Nephron progenitor cell (in vitro differentiated cells): ENCODE data around the gene SH3D19.

Experiments used
- DNase-seq: peaks from one replicate; pipeline ENCODE4 v3.0.0; 2021
- H3K27ac Mint-ChIP-seq: 2 replicates; pipeline ENCODE4 v1.8.0; 2021; ENCODE audit warnings: mild to moderate bottlenecking, moderate library complexity, mixed read lengths
- H3K27me3 Mint-ChIP-seq: 2 replicates; pipeline ENCODE4 v1.8.0; 2021; ENCODE audit warnings: mild to moderate bottlenecking, low read depth, mixed read lengths; ENCODE audit not compliant: poor library complexity
- H3K36me3 Mint-ChIP-seq: 2 replicates; pipeline ENCODE4 v1.8.0; 2021; ENCODE audit warnings: low read depth, mixed read lengths
- H3K4me1 Mint-ChIP-seq: 2 replicates; pipeline ENCODE4 v1.8.0; 2021; ENCODE audit warnings: mixed read lengths
- H3K4me3 Mint-ChIP-seq: 2 replicates; pipeline ENCODE4 v1.8.0; 2021; ENCODE audit warnings: mild to moderate bottlenecking, moderate library complexity, mixed read lengths
- H3K9me3 Mint-ChIP-seq: 2 replicates; pipeline ENCODE4 v1.8.0; 2021; ENCODE audit warnings: mild to moderate bottlenecking, moderate library complexity, mixed read lengths
- TF ChIP-seq, protein P1 (sequence below): fragments of 200-600 bp; sonication (generic); IDR thresholded peaks from 2 replicates; pipeline ENCODE4 v1.5.0; 2021; ENCODE audit warnings: antibody characterized with exemption

SH3D19 gene

DNA sequence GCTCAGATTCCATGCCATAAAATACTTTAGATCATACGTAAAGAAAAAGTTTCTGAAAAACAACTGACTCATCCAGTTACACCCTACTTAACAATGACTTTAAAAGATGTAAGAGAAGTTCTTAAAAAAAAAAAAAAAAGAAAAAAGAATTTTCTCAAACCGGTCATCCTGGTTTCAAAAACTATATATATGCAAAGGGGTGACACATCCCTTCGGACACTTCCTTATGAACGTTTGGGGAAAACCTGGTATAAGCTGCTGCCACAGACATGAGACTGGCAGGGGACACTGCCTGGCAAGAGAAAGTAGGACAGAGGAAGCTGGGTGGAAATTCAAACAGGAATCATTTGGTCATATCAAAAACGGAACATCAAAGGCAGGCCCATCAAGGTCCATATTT lies 129.6 kb downstream of the SH3D19 start:
- H3K4me1 Mint-ChIP-seq, result no peaks in the 10 kb centered on the region
- peaks cover 24% of the 10 kb centered on the region for H3K9me3 Mint-ChIP-seq
- no peak for DNase-seq
- TF ChIP-seq, protein P1, sequence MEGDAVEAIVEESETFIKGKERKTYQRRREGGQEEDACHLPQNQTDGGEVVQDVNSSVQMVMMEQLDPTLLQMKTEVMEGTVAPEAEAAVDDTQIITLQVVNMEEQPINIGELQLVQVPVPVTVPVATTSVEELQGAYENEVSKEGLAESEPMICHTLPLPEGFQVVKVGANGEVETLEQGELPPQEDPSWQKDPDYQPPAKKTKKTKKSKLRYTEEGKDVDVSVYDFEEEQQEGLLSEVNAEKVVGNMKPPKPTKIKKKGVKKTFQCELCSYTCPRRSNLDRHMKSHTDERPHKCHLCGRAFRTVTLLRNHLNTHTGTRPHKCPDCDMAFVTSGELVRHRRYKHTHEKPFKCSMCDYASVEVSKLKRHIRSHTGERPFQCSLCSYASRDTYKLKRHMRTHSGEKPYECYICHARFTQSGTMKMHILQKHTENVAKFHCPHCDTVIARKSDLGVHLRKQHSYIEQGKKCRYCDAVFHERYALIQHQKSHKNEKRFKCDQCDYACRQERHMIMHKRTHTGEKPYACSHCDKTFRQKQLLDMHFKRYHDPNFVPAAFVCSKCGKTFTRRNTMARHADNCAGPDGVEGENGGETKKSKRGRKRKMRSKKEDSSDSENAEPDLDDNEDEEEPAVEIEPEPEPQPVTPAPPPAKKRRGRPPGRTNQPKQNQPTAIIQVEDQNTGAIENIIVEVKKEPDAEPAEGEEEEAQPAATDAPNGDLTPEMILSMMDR, result no peak
- no peak overlapping the region for H3K4me3 Mint-ChIP-seq
- peaks cover 2% of the 10 kb centered on the region for H3K27me3 Mint-ChIP-seq
- H3K27ac Mint-ChIP-seq, result no peak overlapping the region
- H3K36me3 Mint-ChIP-seq, result peaks cover 19% of the 10 kb centered on the region

DNA sequence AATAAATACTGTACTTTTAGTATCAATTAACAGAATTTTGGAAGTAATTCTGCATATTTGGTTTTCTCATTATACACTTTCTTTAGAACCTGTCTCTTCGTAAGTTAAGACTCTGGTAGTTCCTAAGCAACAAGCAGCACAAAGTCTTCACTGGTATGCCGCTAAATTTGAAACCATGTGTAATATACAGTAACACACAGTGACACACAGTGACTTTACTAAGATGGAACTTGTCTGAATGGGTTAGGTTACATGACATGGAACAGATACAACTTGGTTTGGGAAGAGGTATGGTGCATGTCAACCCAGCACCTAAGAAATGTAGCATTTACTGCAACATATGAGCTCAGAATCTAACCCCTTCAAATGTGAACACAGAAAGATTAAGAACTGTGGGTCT lies 132.0 kb downstream of the SH3D19 start:
- peaks cover 43% of the 10 kb centered on the region for H3K36me3 Mint-ChIP-seq
- TF ChIP-seq, protein P1, result no peak
- no peak overlapping the region for H3K27ac Mint-ChIP-seq
- peaks cover 45% of the 10 kb centered on the region for H3K9me3 Mint-ChIP-seq
- peaks cover 2% of the 10 kb centered on the region for H3K27me3 Mint-ChIP-seq
- DNase-seq, result no peak
- no peaks in the 10 kb centered on the region for H3K4me1 Mint-ChIP-seq
- H3K4me3 Mint-ChIP-seq, result no peak overlapping the region

DNA sequence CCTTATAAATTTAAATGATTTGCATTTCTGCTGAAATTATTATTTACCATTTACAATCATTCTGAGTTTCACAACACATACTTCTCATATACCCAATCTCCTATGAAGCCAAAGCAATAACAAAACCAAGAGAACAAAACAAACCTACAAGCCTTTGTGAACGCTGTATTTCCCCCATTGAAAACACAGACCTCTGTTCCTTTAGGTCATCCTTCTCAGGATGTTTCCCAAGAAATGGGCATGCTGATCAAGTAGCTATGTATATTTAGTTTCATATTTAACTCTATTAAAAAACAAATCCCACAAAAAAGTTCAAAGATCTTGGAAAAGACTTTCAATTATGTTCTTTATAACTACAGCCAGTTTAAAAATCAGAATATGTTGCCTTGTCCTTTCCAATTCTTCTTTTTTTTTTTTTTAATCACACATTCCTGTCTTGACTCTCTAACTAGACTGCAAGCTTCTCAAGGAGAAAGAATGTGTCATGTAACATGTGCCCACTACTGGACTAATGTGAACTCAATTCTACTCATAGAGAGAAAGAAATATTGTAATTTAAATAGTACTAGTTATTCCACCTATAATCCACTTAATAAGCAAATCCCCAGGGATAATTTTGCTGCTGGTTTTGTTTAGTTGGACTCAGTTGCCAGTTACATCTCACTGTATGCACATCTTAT lies 132.7 kb downstream of the SH3D19 start:
- Mint-ChIP-seq H3K27me3 (peaks cover 2% of the 10 kb centered on the region), H3K4me3 (no peak overlapping the region), H3K4me1 (no peaks in the 10 kb centered on the region), H3K9me3 (peaks cover 45% of the 10 kb centered on the region), H3K36me3 (peaks cover 49% of the 10 kb centered on the region), H3K27ac (no peak overlapping the region)
- TF ChIP-seq, protein P1, result no peak
- DNase-seq, result no peak

DNA sequence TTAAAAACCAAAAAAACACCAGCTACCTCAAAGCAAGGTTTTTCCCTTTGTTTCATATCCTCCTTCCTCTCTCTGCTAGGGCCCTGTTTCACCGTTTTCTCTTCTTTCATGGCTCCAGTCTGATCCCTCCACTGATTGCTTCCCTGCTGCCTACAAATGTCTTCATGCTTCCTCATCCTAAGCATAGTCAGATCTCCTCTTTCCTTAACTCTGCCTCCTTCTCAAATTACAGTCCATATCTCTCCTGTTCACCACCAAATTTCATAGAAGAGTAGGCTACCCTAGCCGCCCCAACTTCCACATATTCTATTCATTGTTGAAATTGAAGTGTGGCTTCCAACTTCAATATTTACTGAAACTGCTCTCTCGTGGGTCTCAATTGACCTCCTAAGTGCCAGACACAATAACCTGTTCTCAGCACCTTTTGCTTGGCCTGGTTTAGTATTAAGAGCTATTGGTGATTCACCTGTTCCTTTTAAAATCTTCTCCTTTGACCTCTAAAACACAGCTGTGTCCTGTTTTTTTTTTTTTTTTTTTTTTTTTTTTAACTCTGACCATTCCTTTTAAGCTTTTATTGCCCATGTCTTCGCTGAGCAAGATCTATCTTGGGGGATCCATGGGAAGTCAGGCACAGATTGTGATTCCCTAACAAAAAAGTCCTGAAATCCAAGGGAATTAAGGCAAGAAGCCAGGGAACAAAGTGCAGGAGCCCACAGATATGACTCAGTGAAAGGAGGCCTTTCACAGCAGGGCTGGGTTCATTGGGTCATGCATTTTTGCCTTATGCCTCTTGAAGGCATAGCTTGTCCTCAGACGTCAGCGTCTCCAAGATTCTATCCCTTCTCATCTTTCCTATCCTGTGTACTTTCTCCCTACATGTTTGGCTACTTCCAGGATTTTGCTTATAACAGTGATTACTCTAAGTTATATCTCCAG lies 140.6 kb downstream of the SH3D19 start:
- H3K27ac Mint-ChIP-seq, result peak overlapping the region; percentile 33
- no peak for DNase-seq
- no peaks in the 10 kb centered on the region for H3K27me3 Mint-ChIP-seq

DNA sequence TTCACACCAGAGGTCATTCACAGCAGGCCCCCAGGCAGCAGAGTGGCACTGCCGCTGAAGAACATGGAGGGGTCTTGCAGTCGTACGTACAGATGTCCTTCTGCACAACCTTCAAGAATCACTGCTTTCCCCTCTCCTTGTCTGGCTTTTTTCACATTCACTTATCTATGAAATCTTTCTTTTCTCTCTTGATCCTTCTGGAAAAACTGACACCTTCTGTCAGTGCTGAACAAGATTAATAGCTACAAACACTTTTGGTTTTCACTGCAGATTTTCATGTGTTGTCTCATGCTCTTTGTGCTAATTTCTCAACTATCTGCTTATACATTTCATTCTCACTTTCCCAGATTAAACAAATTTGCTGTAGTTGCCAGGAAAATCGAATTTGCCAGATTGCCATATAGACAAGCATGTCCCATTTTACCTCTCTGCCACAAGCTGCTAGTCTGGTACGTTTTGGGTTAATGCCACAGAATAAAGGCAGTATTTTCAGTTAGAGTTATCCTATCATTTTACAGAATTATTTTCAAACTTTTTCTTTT lies 142.9 kb downstream of the SH3D19 start:
- Mint-ChIP-seq H3K4me3 (no peak overlapping the region), H3K4me1 (peaks cover 23% of the 10 kb centered on the region), H3K36me3 (peaks cover 22% of the 10 kb centered on the region), H3K27me3 (no peaks in the 10 kb centered on the region), H3K27ac (peak overlapping the region; percentile 51), H3K9me3 (no peaks in the 10 kb centered on the region)
- DNase-seq, result no peak
- TF ChIP-seq, protein P1, result no peak

More for the DNA sequence above, 140.6 kb downstream of the SH3D19 start:
- TF ChIP-seq, protein P1, result no peak
- Mint-ChIP-seq H3K36me3 (peaks cover 42% of the 10 kb centered on the region), H3K4me1 (peaks cover 23% of the 10 kb centered on the region), H3K9me3 (peaks cover 11% of the 10 kb centered on the region), H3K4me3 (no peak overlapping the region)
